Measurements from ENCODE around the gene TMEFF2.
"Not testable (repeated sequence)": the region's sequence is repeated elsewhere in the genome, so short reads cannot be mapped to it uniquely, and the experiment has no call there.

DNA sequence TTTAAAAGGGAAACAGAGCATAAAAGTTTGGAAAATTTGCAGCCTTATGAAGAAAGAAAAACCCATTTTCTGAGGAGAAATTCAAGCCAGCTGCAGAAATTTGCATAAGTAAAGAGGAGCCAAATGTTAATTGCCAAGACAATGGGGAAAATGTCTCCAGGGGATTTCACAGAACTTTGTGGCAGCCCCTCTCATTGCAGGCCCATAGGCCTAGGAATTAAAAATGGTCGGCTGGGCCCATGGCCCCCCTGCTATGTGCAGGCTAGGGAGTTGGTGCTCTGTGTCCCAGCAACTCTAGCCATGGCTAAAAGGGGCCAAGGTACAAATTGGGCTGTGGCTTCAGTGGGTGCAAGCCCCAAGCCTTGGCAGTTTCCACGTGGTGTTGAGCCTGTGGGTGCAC, 83.2 kb downstream of the TMEFF2 start:
- not testable (repeated sequence) for TF ChIP-seq CTCF (conservative IDR thresholded peaks at IDR 0.05; ENCODE audit: low read depth, low read length); RFX5 (IDR thresholded peaks at IDR 0.05; ENCODE audit: low read depth, low read length); RCOR1 (IDR thresholded peaks at IDR 0.05; ENCODE audit: insufficient replicate concordance, low read length); POLR2A (IDR thresholded peaks at IDR 0.05; ENCODE audit: low read depth, low read length); SMC3 (IDR thresholded peaks at IDR 0.05; ENCODE audit: low read depth, low read length); CHD1 (IDR thresholded peaks at IDR 0.05; ENCODE audit: low read depth, low read length); NFE2L2 (IDR thresholded peaks at IDR 0.05; ENCODE audit: low read depth, low read length)
- TF ChIP-seq, protein P1, sequence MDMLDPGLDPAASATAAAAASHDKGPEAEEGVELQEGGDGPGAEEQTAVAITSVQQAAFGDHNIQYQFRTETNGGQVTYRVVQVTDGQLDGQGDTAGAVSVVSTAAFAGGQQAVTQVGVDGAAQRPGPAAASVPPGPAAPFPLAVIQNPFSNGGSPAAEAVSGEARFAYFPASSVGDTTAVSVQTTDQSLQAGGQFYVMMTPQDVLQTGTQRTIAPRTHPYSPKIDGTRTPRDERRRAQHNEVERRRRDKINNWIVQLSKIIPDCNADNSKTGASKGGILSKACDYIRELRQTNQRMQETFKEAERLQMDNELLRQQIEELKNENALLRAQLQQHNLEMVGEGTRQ (IDR thresholded peaks at IDR 0.05; ENCODE audit: low read depth, low read length): not testable (repeated sequence)
- TF ChIP-seq, protein P2, sequence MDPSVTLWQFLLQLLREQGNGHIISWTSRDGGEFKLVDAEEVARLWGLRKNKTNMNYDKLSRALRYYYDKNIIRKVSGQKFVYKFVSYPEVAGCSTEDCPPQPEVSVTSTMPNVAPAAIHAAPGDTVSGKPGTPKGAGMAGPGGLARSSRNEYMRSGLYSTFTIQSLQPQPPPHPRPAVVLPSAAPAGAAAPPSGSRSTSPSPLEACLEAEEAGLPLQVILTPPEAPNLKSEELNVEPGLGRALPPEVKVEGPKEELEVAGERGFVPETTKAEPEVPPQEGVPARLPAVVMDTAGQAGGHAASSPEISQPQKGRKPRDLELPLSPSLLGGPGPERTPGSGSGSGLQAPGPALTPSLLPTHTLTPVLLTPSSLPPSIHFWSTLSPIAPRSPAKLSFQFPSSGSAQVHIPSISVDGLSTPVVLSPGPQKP (IDR thresholded peaks at IDR 0.05; ENCODE audit: borderline replicate concordance, low read depth, low read length): not testable (repeated sequence)

Measured in IMR-90 (cell line).